Panc1 (cell line): ENCODE measurements around the gene CERT1. TPM values are rescaled to one million over a fixed set of nuclear protein-coding genes. Genes with fewer than 3 reads are reported as not detected.

Experiments used
- ATAC-seq: fragments of 200-7000 bp; cut with Tn5 transposase; 2 replicates; pipeline ENCODE4 v1.9.1; 2020; ENCODE audit warnings: mild to moderate bottlenecking, moderate library complexity
- BruUV-seq: library from RNA; stranded (reverse); fragments of 400-500 nt; replicated peaks from 2 replicates; lab custom pipeline; 2021; lab: Mats Ljungman, UMichigan
- CTCF ChIA-PET: fragments of 300-600 bp; sonication (Branson Sonifier 250); formaldehyde crosslinking; loops from one replicate; lab custom pipeline; 2022; ENCODE audit warnings: antibody characterized with exemption; lab: Charles Lee
- POLR2A ChIA-PET: fragments of 300-600 bp; sonication (Branson Sonifier 250); formaldehyde crosslinking; loops from one replicate; lab custom pipeline; 2022; ENCODE audit warnings: antibody characterized with exemption; lab: Charles Lee
- DNase-seq: peaks from one replicate; pipeline ENCODE4 v3.0.0-alpha.2; 2010; ENCODE audit warnings: low read depth, low spot score
- H3K27ac ChIP-seq: 2 replicates; pipeline ENCODE4 v1.5.1; 2011; ENCODE audit warnings: mild to moderate bottlenecking, low read length, inconsistent platforms
- H3K27me3 ChIP-seq: fragments of 200-500 bp; sonication (Bioruptor generic); 2 replicates; pipeline ENCODE4 v1.6.0; 2014; ENCODE audit warnings: low read length, inconsistent platforms; ENCODE audit not compliant: control insufficient read depth, insufficient read depth
- H3K36me3 ChIP-seq: fragments of 200-500 bp; sonication (Bioruptor generic); 2 replicates; pipeline ENCODE4 v1.5.1; 2014; ENCODE audit warnings: inconsistent platforms, mild to moderate bottlenecking, low read length, moderate library complexity; ENCODE audit not compliant: control insufficient read depth, insufficient read depth
- H3K4me1 ChIP-seq: 2 replicates; pipeline ENCODE4 v1.5.1; 2011; ENCODE audit warnings: inconsistent platforms, mild to moderate bottlenecking, low read length, moderate library complexity; ENCODE audit not compliant: control insufficient read depth, insufficient read depth
- H3K4me3 ChIP-seq, 2 experiments: 2 replicates each; pipeline ENCODE4 v1.5.1; 2011 to 2012; ENCODE audit warnings: low read depth in 2 of 2, low read length in 2 of 2, mild to moderate bottlenecking in 2 of 2, inconsistent platforms in 1 of 2, moderate library complexity in 1 of 2
- H3K9me3 ChIP-seq: fragments of 200-500 bp; sonication (Bioruptor generic); 2 replicates; pipeline ENCODE4 v1.5.1; 2014; ENCODE audit warnings: low read depth, mild to moderate bottlenecking, inconsistent platforms, low read length, moderate library complexity; ENCODE audit not compliant: control insufficient read depth, insufficient read depth
- CTCF ChIP-seq: fragments of 450-650 bp; IDR thresholded peaks from 2 replicates; pipeline ENCODE4 v1.5.1; 2017; ENCODE audit warnings: mild to moderate bottlenecking
- POLR2AphosphoS5 ChIP-seq: IDR thresholded peaks from 2 replicates; pipeline ENCODE4 v1.6.1; 2012; ENCODE audit warnings: mild to moderate bottlenecking, low read depth, low read length, moderate library complexity
- REST ChIP-seq, 2 experiments: IDR thresholded peaks; 2 replicates each; pipeline ENCODE4 v1.6.1; 2011 to 2012; ENCODE audit warnings: low read depth in 2 of 2, control low read depth in 1 of 2, low read length in 1 of 2, mild to moderate bottlenecking in 1 of 2, moderate library complexity in 1 of 2; ENCODE audit not compliant: insufficient read depth in 1 of 2
- SIN3A ChIP-seq: IDR thresholded peaks from 2 replicates; pipeline ENCODE4 v1.6.1; 2012; ENCODE audit warnings: low read depth, mild to moderate bottlenecking, low read length, moderate library complexity, borderline replicate concordance; ENCODE audit not compliant: insufficient read depth
- TCF7L2 ChIP-seq: IDR thresholded peaks from 2 replicates; pipeline ENCODE4 v1.6.1; 2011; ENCODE audit warnings: mild to moderate bottlenecking, low read depth, low read length, inconsistent platforms
- in situ Hi-C: cut with HindIII; loops from 2 replicates; pipeline ENCODE4 v1.10.0; 2016; ENCODE audit warnings: low sequenced_read_pairs, low pct_unique_long_range_greater_than_20kb
- intact Hi-C: fragments of 100-400 bp; cut with micrococcal nuclease; formaldehyde crosslinking; loops from one replicate; pipeline ENCODE4 v1.10.0; 2022; ENCODE audit not compliant: unreplicated experiment
- total RNA-seq: library from RNA; stranded (reverse); gene quantifications from one replicate; pipeline ENCODE4 v1.2.1, GENCODE V29; 2021; ENCODE audit not compliant: unreplicated experiment

Gene CERT1
- total RNA-seq, 1 experiment from 2014 or later: 26.7 TPM

- ATAC-seq (no peak), DNase-seq (no peak)
- ChIA-PET CTCF (no interaction called here), POLR2A (no interaction called here)
- H3K4me3 ChIP-seq: no peak overlapping the region
- no peaks in the 10 kb centered on the region for H3K4me1 ChIP-seq
- H3K36me3 ChIP-seq: peaks cover 10% of the 10 kb centered on the region
- no peak overlapping the region for H3K27ac ChIP-seq
- no peaks in the 10 kb centered on the region for H3K9me3 ChIP-seq
- TF ChIP-seq CTCF (no peak), TCF7L2 (no peak), POLR2AphosphoS5 (no peak), SIN3A (no peak), REST (IDR thresholded peaks at IDR 0.05; ENCODE audit: insufficient read depth in 1 of 2, low read depth in 2 of 2, low read length in 1 of 2) (no peak)
- intact Hi-C loops: no loop called here
- no peaks in the 10 kb centered on the region for H3K27me3 ChIP-seq
- BruUV-seq: no TSS peak
- in situ Hi-C loops: no loop called here
These were observed 40.0 kb upstream of the CERT1 start for GRCh38 chr5:75551471-75551870.

GRCh38 chr5:75550597-75550996, 39.2 kb upstream of the CERT1 start:
- in situ Hi-C loops (no loop called here), intact Hi-C loops (no loop called here)
- Histone ChIP-seq H3K9me3 (no peaks in the 10 kb centered on the region), H3K27ac (no peak overlapping the region), H3K36me3 (peaks cover 10% of the 10 kb centered on the region), H3K27me3 (no peaks in the 10 kb centered on the region), H3K4me3 (no peak overlapping the region), H3K4me1 (no peaks in the 10 kb centered on the region)
- no peak for TF ChIP-seq TCF7L2
- no peak for TF ChIP-seq POLR2AphosphoS5
- no peak for TF ChIP-seq REST (IDR thresholded peaks at IDR 0.05; ENCODE audit: insufficient read depth in 1 of 2, low read depth in 2 of 2, low read length in 1 of 2)
- TF ChIP-seq SIN3A: no peak
- no peak for TF ChIP-seq CTCF
- ChIA-PET CTCF (no interaction called here), POLR2A (no interaction called here)
- BruUV-seq: no TSS peak
- DNase-seq (no peak), ATAC-seq (no peak)
